GM19452 (cell line): ENCODE results near the gene TMEM81.

Source experiments
- ATAC-seq: cut with Tn5 transposase; IDR thresholded peaks from one replicate; pipeline ENCODE4 v1.9.1; 2021; ENCODE audit not compliant: unreplicated experiment

Gene TMEM81

DNA sequence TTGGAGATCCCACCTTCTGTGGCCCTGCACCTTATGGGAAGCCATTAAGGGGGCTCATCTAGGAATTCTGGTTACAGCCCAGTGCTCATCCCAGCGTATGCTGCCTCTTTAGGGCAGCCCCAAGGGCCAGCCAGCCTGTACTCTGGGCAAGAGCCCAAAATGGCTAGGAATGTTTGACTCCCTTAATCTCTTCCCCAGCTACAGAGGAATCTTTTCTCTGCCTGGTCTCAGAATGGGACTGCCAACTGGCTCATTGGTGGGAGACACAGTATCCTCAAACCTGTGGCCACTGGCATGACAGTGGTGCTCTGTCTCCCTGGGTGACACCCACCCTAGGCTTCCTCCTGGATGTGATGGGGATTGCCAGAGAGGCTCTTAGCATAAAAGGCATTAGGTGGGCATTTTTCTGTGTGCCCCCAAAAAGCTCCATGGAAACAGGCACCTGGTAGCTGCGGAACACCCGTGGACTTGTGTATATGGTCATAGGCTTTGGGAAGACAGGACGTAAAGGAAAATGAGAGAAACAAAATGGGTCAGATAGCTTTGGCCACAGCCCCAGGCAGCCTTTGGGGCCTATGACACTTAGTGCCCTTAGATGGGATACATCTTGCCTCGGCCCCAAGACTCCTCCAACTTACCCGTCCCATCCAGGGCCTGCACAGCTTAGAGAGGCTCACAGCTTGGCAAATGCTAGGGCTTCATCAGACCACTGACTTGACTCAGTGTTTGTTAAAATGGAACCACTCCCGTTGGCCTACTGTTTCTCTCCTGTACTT lies 6.9 kb downstream of the TMEM81 start:
- ATAC-seq = no peak

GRCh38 chr1:205076245-205076761 lies 8.0 kb downstream of the TMEM81 start:
- ATAC-seq = no peak

DNA sequence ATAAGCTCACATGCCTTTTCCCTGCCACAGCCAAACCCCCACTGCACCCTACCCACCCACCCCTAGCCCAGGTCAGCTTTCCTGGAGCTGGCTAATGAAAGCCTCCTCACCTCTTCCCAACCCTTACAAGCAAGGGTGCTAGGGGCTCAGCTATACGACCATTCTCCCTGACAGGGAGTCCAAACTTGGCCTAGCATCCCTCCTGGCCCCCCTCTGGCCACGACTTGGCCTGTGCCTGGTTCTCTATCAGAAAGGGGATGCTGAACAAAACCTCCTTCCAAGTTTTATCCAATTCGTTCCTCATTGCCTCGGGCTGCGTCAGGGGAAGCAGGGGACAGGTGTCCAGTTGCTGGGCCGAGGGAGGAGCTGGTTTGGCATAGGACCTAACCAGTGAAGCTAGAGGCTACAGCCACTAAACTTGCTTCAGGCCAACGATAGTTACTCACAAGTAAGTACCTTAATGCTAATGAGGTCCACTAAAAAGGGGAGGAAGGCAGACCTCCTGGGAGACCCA lies 8.6 kb downstream of the TMEM81 start:
- no peak for ATAC-seq

- no peak for ATAC-seq
Measured at GRCh38 chr1:205074513-205074912, 9.7 kb downstream of the TMEM81 start.

DNA sequence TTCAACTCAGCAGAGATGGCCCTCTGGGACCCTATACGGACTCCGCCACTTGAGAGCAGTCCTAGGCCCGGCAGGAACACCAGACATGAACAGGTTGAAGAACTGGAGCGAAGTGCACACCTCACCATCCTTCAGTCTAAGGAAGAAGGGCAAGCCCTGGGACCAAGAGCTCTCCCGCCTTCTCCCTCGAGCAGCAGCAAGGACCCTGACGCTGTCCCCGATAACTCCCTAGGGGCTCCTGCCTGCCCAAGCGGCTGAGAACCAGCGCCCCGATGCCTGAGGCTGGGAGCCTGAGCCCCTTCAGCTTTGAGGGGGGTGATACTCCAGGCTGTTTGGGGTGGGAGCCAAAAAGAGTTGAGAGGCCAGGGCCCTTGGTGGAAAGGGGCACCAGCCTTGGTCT lies 10.2 kb downstream of the TMEM81 start:
- no peak for ATAC-seq

DNA sequence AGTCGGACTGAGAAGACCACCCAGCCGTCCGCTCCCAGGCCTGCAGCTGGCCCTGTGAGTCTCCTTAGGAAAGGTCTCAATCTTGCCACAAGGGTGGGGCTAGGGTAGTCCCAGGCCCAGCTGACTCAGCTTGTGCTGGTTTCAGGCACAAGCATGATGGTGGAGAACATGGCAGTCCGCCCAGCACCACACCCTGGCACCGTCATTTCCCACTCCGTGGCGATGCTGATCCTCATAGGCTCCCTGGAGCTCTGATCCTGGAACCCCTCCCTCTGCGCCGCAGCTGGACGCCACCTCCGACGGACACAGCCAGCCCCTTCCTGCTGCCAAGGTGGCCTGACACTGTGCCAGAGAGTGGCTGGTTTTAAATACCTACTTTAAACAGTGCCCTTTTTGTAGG lies 10.7 kb downstream of the TMEM81 start:
- ATAC-seq = no peak

GRCh38 chr1:205072881-205073280 lies 11.4 kb downstream of the TMEM81 start:
- ATAC-seq = no peak

DNA sequence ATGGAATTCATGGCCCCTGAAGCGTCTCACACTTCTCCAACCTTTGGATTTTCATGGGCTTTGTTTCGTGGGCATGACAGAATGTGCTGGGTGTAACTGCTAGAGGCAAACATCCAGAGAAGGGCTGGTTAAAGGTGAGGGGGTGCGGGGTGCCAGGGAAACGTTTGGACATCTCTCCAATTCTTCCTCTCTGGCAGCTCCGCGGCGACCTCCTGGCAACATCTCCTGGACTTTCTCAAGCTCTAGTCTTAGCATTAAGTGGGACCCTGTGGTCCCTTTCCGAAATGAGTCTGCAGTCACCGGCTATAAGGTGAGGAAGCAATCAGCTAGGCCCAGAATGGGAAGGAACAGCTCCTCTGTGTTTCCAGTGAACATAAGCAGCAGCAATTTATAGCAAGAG lies 12.0 kb downstream of the TMEM81 start:
- ATAC-seq = no peak

GRCh38 chr1:205071801-205072200 lies 12.5 kb downstream of the TMEM81 start:
- no peak for ATAC-seq

DNA sequence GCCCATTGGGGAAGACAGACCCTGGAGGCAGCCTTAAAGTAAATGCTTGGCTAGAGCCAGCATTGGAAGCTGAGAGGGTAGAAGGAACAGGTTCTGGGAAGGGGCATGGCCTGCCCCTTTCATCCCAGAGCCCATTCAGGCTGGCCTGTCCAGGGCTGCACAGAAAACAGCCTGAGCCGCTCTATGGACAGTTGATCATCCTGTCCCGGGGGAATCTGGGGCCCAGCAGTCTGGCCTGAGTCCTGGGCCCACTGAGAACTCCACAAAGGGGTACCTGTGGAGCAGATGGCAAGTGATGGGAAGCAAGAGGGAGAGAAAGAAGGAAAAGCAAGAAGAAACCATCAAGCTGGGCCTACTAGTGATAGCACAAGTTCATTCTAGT lies 13.2 kb downstream of the TMEM81 start:
- no peak for ATAC-seq

DNA sequence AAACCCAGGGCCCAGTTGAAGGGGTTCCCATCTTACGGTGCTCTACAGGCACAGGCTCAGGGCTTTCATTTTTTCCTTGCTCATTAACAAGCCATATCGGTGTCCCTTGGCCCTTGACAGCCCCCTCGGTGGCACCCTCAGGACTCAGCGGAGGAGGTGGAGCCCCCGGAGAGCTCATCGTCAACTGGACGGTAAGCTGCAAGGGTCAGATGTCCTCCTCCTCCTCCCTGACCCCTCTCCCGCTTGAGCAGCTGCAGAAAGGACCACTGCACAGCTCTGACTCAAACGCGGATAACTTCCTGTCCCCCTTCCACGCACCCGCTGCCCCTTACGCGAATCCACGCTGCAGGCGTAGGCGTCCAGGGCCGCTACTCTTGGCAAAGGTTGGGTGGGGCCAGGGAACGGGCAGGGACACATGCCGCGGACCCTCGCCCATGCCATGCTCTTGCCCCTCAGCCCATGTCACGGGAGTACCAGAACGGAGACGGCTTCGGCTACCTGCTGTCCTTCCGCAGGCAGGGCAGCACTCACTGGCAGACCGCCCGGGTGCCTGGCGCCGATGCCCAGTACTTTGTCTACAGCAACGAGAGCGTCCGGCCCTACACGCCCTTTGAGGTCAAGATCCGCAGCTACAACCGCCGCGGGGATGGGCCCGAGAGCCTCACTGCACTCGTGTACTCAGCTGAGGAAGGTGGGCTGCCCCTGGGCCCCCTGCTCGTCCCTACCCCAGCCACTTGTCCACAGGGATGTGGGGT lies 14.7 kb downstream of the TMEM81 start:
- no peak for ATAC-seq

- no peak for ATAC-seq
Measured at GRCh38 chr1:205068457-205069040, 15.7 kb downstream of the TMEM81 start.

DNA sequence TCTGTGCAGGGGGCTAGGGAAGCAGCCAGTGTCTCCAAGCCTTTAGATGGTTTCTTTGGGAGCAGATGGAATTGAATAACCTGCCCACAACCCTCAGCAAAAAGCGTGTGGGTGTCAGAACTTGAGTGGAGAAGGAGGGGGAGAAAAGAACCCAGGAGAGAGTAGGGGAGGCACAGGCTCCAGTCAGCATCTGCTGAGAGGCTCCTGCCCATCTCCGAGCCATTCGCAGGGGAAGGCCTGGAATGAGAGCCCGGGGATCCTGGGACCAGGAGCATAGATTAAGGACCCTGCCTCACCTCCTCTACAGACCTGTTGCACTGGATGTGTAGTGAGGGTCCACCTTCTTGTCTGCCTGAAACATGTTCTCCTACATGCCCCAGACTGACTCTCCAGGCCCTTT lies 16.3 kb downstream of the TMEM81 start:
- no peak for ATAC-seq

DNA sequence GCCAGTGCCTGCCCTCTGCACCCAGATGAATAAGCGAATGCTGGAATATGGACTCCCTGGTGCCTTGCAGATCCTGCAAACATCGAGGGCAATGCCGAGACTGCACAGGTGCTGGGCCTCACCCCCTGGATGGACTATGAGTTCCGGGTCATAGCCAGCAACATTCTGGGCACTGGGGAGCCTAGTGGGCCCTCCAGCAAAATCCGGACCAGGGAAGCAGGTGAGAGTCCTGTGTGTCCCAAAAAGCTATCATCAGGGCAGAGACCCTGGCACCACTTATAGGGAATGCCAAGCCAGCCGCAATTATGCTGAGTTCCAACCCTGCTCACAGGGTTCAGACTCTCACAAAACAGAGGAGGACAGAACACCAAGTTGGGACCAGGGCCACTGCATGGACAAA lies 17.2 kb downstream of the TMEM81 start:
- no peak for ATAC-seq

GRCh38 chr1:205066141-205066818 lies 18.0 kb downstream of the TMEM81 start:
- no peak for ATAC-seq

DNA sequence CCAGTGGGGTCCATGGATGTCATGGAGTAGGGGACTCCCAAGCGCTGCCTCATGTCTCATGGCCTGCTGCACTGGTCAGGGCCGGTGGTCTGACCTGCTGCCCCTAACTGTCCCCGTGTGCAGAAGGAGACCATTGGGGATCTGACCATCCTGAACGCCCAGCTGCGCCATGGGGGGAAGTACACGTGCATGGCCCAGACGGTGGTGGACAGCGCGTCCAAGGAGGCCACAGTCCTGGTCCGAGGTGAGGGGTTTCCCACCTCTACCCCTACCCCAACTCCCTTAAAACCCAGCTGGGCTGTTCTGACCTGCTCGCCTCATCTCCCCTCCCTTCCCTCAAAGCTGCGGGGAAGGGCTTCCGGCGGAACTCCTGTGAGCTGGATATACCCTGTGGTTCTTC lies 18.6 kb downstream of the TMEM81 start:
- ATAC-seq = no peak

- no peak for ATAC-seq
Measured at GRCh38 chr1:205064741-205065316, 19.4 kb downstream of the TMEM81 start.

- ATAC-seq = no peak
Measured at GRCh38 chr1:205064301-205064700, 20.0 kb downstream of the TMEM81 start.

- no peak for ATAC-seq
Measured at GRCh38 chr1:205062895-205063294, 21.4 kb downstream of the TMEM81 start.

- ATAC-seq = no peak
Measured at GRCh38 chr1:205062319-205062718, 21.9 kb downstream of the TMEM81 start.

DNA sequence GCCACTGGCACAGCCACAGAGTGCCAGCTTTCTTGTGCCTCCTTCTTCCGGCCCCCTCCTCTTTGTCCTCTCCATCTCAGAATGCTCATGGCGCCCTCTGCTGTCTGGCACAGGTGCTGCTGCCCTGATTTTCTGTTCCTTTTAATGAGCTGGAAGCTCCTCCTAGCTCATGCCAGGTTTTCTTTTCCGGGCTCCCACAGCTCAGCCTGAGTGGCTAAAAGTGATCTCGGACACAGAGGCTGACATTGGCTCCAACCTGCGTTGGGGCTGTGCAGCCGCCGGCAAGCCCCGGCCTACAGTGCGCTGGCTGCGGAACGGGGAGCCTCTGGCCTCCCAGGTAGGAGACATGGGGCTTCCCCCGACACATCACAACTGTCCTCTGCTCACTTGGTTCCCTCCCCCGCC lies 22.6 kb downstream of the TMEM81 start:
- no peak for ATAC-seq
